Measurements from ENCODE around the gene KRT82. TPM values are rescaled to one million over a fixed set of nuclear protein-coding genes. Genes with fewer than 3 reads are reported as not detected.

KRT82 gene
- total RNA-seq, 2 experiments from 2014 or later, result not detected

DNA sequence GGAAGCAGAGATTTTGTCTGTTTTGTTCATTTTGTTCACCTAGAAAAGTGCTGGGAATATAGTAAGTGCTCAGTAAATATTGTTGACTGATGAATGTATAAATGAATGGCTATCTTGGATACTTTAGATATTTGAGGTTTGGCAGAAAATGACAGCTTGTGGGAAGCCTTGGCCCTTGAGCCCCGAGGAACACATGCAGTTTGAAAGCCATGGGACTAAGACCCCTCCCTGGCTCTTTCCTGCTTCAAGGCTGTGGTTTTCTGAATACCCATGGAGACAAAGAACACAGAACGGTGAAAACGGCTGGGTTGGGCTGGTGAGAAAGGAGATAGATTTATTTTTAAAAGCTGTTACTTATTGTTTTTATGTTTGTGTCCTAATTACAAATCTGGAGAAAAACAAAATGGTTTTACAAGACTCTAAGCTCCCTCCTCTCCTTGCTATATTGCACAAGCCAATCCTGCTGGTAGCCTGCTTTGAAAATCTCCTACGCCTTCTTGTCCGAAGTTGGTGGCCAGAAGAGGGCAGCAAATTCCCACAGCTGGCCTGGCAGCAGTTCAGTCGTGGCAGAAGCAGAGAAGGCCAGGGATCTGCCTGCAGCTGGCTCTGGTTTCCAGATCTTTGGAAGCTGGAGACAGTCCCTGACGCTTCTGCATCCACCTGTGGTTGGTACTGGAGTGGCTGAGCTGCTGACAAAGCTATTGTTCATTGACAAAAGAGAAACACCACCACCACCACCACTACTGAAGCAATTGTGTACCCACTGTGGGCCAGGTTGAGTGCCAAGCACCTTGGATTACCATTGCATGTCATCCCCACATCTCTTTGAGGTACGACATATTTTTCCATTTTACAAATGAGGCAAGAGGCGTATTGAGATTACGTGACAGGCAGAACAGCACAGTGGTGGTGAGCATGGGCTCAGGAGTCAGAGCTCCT is 33.6 kb downstream of the KRT82 start:
- Mint-ChIP-seq H3K27me3 (ENCODE audit: low read depth) (peaks cover 35% of the 10 kb centered on the region), H3K36me3 (ENCODE audit: low read depth) (no peaks in the 10 kb centered on the region), H3K4me1 (ENCODE audit: low read depth) (no peaks in the 10 kb centered on the region), H3K27ac (no peak overlapping the region), H3K4me3 (no peak overlapping the region), H3K9me3 (ENCODE audit: insufficient read depth) (no peaks in the 10 kb centered on the region)
- ATAC-seq, result peak; percentile 72
- DNase-seq, result peak; percentile 76
- CTCF ChIA-PET, result interaction anchor here (0.6 to 3.7 kb wide), 31 partner anchors 8 to 525 kb away, joined by 3 to 44 read pairs (median 4); partner anchors contain the start of gene KRT84
- POLR2A ChIA-PET, result no interaction called here

DNA sequence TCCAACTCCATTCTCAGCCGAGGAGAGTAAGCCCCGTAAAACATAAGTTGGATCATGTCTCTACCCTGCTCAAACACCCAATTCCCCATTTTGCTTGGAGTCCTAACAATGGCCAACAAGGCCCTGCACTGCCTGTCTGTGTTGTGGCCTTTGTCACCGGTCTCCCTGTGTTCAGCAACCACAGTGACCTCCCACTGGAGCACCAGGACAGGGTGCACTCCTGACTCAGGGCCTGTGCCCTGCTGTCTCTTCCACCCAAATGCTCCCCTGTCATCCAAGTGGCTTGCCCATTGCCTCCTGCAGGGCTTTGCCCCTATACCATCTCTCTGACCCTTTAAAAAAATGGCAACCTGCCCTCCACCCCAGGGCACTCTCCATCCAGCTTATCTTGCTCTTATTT is 34.4 kb downstream of the KRT82 start:
- Mint-ChIP-seq H3K27me3 (ENCODE audit: low read depth) (peaks cover 34% of the 10 kb centered on the region), H3K27ac (no peak overlapping the region), H3K9me3 (ENCODE audit: insufficient read depth) (no peaks in the 10 kb centered on the region), H3K4me3 (no peak overlapping the region), H3K4me1 (ENCODE audit: low read depth) (no peaks in the 10 kb centered on the region), H3K36me3 (ENCODE audit: low read depth) (no peaks in the 10 kb centered on the region)
- DNase-seq (no peak), ATAC-seq (no peak)
- ChIA-PET CTCF (interaction anchor here (1.0 to 3.7 kb wide), 14 partner anchors 10 to 526 kb away, joined by 3 to 44 read pairs (median 6); partner anchors contain the start of gene KRT84), POLR2A (no interaction called here)

DNA sequence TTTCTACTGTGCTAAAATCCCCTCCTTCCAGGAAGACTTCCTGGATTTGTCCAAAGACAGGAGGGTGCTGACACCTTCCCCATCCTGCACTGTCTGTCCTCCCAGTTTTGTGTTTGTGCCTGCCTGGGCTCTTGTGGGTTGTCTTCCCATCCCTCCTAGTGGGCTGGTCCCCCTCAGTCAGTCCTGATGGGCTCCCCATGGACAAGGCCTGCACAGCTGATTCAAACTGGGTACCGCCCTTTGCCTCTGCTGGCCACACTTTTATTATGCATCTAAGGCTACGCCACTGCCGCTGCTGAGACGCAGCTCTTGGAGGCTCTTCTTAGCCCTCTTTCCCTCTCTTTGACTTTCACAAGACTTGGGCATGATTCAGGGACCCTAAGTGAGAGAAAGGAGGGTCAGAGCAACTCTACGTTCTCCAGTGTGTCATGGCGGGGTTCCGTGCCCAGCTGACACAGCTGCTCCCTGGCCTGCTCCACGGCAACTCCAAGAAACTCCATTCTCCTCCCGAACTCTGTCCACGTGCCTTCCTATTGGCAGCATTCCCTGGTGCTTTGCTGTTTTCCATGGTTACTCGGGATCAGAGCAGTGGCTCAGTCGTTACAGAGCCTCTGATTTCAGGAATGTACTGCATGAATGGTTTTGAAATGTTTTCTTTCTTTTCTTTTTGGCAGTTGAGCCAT is 35.1 kb downstream of the KRT82 start:
- CTCF ChIA-PET, result interaction anchor here (1.2 to 3.7 kb wide), 12 partner anchors 9 to 527 kb away, joined by 3 to 44 read pairs (median 8); partner anchors contain the start of gene KRT84
- POLR2A ChIA-PET, result interaction anchor here (0.6 kb wide), 1 partner anchor 502 kb away, joined by 4 read pairs; no protein-coding TSS in a partner anchor
- H3K4me1 Mint-ChIP-seq (ENCODE audit: low read depth), result no peaks in the 10 kb centered on the region
- no peak overlapping the region for H3K27ac Mint-ChIP-seq
- ATAC-seq (no peak), DNase-seq (no peak)
- H3K4me3 Mint-ChIP-seq, result no peak overlapping the region
- H3K36me3 Mint-ChIP-seq (ENCODE audit: low read depth), result no peaks in the 10 kb centered on the region
- peaks cover 31% of the 10 kb centered on the region for H3K27me3 Mint-ChIP-seq (ENCODE audit: low read depth)
- H3K9me3 Mint-ChIP-seq (ENCODE audit: insufficient read depth), result no peaks in the 10 kb centered on the region

DNA sequence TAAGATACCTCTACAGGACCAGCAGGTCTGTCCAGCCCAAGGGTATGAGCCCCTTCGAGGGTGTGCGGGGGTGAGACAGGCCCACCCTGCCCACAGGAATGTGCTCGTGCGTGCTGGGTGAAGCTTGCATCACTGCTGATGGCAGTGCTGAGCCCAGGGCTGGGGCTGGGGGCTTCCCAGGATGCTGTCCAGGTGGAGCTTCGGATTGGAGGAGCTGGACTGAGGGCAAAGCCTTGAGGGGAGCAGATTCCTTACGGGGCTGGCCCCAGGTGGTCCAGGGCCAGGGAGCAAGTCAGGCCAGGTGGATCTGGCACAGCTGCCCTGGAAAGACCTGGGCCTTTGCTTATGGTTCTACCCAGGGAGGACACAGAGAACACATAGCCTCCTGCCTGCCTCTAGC is 36.3 kb downstream of the KRT82 start:
- Mint-ChIP-seq H3K9me3 (ENCODE audit: insufficient read depth) (no peaks in the 10 kb centered on the region), H3K36me3 (ENCODE audit: low read depth) (no peaks in the 10 kb centered on the region), H3K27me3 (ENCODE audit: low read depth) (peaks cover 25% of the 10 kb centered on the region), H3K27ac (no peak overlapping the region), H3K4me1 (ENCODE audit: low read depth) (no peaks in the 10 kb centered on the region), H3K4me3 (no peak overlapping the region)
- ATAC-seq (no peak), DNase-seq (no peak)
- ChIA-PET POLR2A (no interaction called here), CTCF (interaction anchor here (1.2 to 3.7 kb wide), 4 partner anchors 8 to 510 kb away, joined by 3 to 12 read pairs (median 8); no protein-coding TSS in a partner anchor)

DNA sequence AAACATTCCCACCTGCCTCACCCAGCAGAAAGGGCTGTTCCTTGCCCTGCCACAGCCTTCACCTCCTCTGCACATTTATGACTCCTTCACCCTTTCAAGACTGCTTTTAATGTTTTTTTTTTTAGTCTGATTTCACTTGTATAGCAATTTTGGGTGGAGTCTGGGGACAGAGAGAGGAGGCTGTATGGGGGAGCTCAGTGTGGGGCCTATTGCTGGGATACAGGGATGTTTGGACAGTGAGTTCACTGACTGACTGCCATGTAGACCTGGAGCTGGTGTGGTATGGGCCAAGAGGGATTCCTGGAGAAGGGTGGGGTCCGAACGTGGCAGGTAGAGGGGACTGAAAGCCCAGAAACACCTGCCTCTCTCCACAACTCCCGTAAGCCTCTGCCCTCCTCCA is 36.9 kb downstream of the KRT82 start:
- no peak for ATAC-seq
- DNase-seq, result no peak
- H3K36me3 Mint-ChIP-seq (ENCODE audit: low read depth), result no peaks in the 10 kb centered on the region

DNA sequence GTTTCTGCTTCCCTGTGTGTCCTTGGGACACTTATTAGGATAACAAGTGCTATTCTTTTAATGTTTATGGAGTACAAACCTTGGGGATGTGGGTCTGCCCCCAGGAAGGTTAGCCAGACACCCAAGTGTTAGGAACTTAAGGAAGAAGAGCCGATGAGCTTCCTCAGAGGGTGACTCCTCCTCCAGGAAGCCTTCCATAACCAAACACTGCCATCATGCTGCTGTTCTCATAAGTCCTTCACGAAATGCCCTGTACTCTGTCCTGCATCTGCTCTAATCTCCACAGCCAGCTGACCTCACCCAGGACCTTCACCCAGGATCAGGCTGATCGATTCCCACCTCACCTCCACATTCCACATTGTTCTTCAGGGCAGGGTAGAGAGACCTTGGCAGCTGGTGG is 37.6 kb downstream of the KRT82 start:
- no peak for DNase-seq
- CTCF ChIA-PET, result interaction anchor here (0.6 to 3.7 kb wide), 4 partner anchors 10 to 512 kb away, joined by 3 to 12 read pairs (median 7); no protein-coding TSS in a partner anchor

More for the DNA sequence above, 36.9 kb downstream of the KRT82 start:
- ChIA-PET POLR2A (interaction anchor here (0.5 kb wide), 1 partner anchor 225 kb away, joined by 3 read pairs; no protein-coding TSS in a partner anchor), CTCF (interaction anchor here (0.6 to 3.7 kb wide), 5 partner anchors 11 to 511 kb away, joined by 3 to 12 read pairs (median 5); no protein-coding TSS in a partner anchor)
- no peak overlapping the region for H3K4me3 Mint-ChIP-seq
- H3K27me3 Mint-ChIP-seq (ENCODE audit: low read depth), result peaks cover 24% of the 10 kb centered on the region
- H3K4me1 Mint-ChIP-seq (ENCODE audit: low read depth), result no peaks in the 10 kb centered on the region
- no peak overlapping the region for H3K27ac Mint-ChIP-seq
- no peaks in the 10 kb centered on the region for H3K9me3 Mint-ChIP-seq (ENCODE audit: insufficient read depth)

DNA sequence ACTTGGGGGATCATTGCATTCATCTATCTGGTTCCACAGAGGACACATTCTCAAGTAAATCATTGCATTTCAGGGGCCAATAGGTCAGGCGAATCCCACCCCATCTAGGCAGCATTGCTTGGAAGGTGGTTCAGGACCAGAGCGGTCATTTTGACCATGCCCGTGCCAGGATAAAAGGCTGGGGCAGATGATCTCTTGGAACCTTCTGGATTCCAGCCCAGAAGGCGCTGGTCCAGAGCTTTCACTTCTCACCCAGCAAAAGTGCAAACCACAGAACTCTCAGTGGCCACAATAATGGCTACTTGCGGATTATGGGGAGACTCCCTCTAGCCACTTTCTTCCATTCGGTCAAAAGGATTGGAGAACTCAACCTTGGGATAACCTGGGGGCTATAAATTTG is 38.3 kb downstream of the KRT82 start:
- H3K9me3 Mint-ChIP-seq (ENCODE audit: insufficient read depth), result no peaks in the 10 kb centered on the region
- ATAC-seq, result no peak
- ChIA-PET CTCF (interaction anchor here (0.9 to 3.7 kb wide), 3 partner anchors 9 to 517 kb away, joined by 3 to 12 read pairs (median 9); no protein-coding TSS in a partner anchor), POLR2A (no interaction called here)
- peaks cover 16% of the 10 kb centered on the region for H3K27me3 Mint-ChIP-seq (ENCODE audit: low read depth)
- H3K27ac Mint-ChIP-seq, result no peak overlapping the region
- no peak for DNase-seq
- H3K36me3 Mint-ChIP-seq (ENCODE audit: low read depth), result no peaks in the 10 kb centered on the region
- no peaks in the 10 kb centered on the region for H3K4me1 Mint-ChIP-seq (ENCODE audit: low read depth)
- no peak overlapping the region for H3K4me3 Mint-ChIP-seq

More for the DNA sequence above, 37.6 kb downstream of the KRT82 start:
- ATAC-seq, result no peak
- Mint-ChIP-seq H3K4me3 (no peak overlapping the region), H3K27me3 (ENCODE audit: low read depth) (peaks cover 19% of the 10 kb centered on the region), H3K9me3 (ENCODE audit: insufficient read depth) (no peaks in the 10 kb centered on the region), H3K4me1 (ENCODE audit: low read depth) (no peaks in the 10 kb centered on the region), H3K27ac (no peak overlapping the region), H3K36me3 (ENCODE audit: low read depth) (no peaks in the 10 kb centered on the region)
- POLR2A ChIA-PET, result interaction anchor here (0.5 kb wide), 1 partner anchor 224 kb away, joined by 3 read pairs; no protein-coding TSS in a partner anchor

DNA sequence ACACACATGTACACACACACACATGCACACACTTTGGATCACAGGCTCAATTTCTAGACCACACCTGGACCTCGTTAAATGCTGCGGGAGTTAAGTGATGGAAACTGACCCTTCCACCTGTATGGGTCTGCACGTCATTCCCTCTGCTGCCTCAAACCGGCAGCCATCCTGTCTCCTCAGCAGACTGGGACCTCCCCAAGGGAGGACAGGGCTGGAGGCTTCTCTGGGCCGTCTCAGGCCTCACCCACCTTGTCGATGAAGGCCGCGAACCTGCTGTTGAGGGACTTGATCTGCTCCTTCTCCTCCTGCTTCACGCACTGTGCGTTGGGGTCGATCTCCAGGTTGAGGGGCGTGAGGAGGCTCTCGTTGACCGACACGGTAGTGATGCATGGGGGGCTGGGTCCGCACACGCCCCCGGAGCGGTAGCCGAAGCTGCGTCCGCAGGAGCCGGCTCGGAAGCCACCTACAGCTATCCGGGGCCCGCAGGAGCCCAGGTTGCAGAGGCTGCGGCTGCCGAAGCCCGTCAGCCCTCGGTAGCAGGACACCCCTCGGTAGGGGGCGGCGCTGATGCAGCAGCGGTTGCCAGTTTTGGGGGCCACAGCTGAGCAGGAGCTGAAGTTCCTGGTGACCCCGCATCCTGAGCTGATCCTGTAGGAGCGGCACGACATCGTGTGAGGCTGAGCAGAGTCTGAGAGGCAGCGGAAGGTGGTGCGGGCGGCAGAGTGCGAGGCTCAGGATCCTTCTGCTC is 39.2 kb downstream of the KRT82 start, which contains the start of gene KRT85:
Gene KRT85 (minus strand): TSS at position 744 of the 748 bp plus-strand sequence. CDS start 76 bp downstream, at position 668.
- no peak within 1 kb of the TSS for H3K27ac Mint-ChIP-seq
- no peak for DNase-seq

DNA sequence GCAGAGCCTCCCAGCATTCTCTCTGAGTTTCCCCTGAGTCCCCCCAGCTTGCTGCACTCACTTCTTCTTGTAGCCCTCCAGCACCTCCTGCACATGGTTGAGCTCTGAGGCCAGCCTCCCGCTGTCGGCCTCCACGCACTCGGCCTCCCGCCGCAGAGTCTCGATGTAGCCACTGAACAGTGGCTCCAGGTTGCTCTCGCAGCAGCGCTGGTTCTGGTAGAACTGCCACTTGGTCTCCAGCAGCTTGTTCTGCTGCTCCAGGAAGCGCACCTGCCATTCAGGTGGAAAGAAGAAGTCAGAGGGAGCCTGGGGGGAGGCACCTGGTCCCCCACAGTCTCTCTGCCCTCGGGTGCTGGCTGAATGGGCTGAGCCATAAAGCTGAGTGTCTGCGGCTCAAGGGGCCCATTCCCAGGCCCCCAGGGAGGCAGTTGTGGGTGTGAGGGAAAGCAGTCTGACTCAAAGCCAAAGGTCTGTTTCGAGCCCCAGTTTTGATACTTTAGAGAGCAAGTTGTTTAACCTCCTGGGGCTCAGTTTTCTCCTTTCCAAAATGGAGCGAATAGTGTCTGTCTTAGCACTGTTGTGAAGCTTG is 41.1 kb downstream of the KRT82 start:
- ChIA-PET CTCF (interaction anchor here (0.6 to 1.4 kb wide), 5 partner anchors 8 to 515 kb away, joined by 3 to 4 read pairs (median 3); no protein-coding TSS in a partner anchor), POLR2A (interaction anchor here (0.7 kb wide), 1 partner anchor 9 kb away, joined by 3 read pairs; no protein-coding TSS in a partner anchor)
- Mint-ChIP-seq H3K9me3 (ENCODE audit: insufficient read depth) (no peaks in the 10 kb centered on the region), H3K36me3 (ENCODE audit: low read depth) (no peaks in the 10 kb centered on the region), H3K27me3 (ENCODE audit: low read depth) (peaks cover 11% of the 10 kb centered on the region), H3K4me1 (ENCODE audit: low read depth) (peaks cover 11% of the 10 kb centered on the region), H3K27ac (no peak overlapping the region), H3K4me3 (no peak overlapping the region)
- DNase-seq (no peak), ATAC-seq (no peak)

More for the DNA sequence above, 39.2 kb downstream of the KRT82 start, which contains the start of gene KRT85:
- Mint-ChIP-seq H3K4me3 (no peak within 1 kb of the TSS), H3K9me3 (ENCODE audit: insufficient read depth) (no peaks in the 10 kb centered on the region), H3K4me1 (ENCODE audit: low read depth) (no peaks in the 10 kb centered on the region), H3K36me3 (ENCODE audit: low read depth) (no peaks in the 10 kb centered on the region), H3K27me3 (ENCODE audit: low read depth) (peaks cover 14% of the 10 kb centered on the region)
- ChIA-PET POLR2A (no interaction called here), CTCF (interaction anchor here (0.9 to 3.7 kb wide), 2 partner anchors 513 to 518 kb away, joined by 3 to 12 read pairs; no protein-coding TSS in a partner anchor)
- ATAC-seq, result no peak

DNA sequence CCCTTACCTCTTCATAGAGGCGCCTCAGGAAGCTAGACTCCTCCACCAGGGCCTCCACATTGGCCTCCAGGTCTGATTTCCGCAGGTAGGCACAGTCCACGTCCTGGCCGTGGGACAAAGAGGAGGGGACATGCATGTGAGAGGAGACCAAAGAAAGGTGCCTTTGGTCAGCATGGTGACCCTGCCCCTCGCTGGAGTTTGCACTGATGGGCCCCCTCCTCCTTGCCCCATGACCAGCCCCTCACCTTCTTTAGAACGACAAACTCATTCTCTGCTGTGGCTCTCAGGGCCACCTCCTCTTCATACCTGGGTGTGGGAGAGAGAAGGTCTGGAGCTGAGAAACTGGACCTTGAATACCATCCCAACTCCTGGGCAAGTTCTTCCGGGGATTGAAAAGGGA is 42.1 kb downstream of the KRT82 start:
- Mint-ChIP-seq H3K9me3 (ENCODE audit: insufficient read depth) (no peaks in the 10 kb centered on the region), H3K4me1 (ENCODE audit: low read depth) (peaks cover 21% of the 10 kb centered on the region), H3K27ac (no peak overlapping the region), H3K4me3 (no peak overlapping the region), H3K27me3 (ENCODE audit: low read depth) (peaks cover 14% of the 10 kb centered on the region), H3K36me3 (ENCODE audit: low read depth) (no peaks in the 10 kb centered on the region)
- ChIA-PET POLR2A (interaction anchor here (0.6 kb wide), 1 partner anchor 126 kb away, joined by 3 read pairs; no protein-coding TSS in a partner anchor), CTCF (interaction anchor here (0.6 to 1.4 kb wide), 5 partner anchors 10 to 521 kb away, joined by 3 to 4 read pairs (median 3); no protein-coding TSS in a partner anchor)
- no peak for DNase-seq
- no peak for ATAC-seq
